Measurements from ENCODE around the gene EIF2D.

Gene EIF2D

DNA sequence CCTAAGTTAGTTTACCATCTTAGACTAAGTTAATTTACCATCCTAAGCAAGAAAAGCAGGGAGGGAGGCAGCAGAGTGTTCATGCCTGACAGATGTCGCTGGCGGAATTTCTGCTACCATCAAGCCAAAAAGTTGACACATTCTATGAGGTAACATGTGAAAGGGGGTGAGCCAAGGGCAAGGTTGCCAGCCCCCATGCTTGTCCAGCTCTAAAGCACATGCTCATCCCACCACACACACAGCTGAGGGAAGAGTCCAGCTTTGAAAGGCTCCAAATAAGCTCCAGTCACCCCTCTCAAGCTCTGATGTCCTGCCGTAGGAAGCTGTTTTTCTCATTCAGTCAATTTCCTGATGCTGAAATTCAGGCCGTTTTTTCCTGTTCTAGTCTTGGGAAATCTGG, 46.3 kb downstream of the EIF2D start:
- no peak overlapping the region for H3K4me2 ChIP-seq (ENCODE audit: insufficient read depth, low read length)
- H4K20me1 ChIP-seq (ENCODE audit: insufficient read depth, low read length), result peaks cover 65% of the 10 kb centered on the region
- peaks cover 61% of the 10 kb centered on the region for H3K4me1 ChIP-seq (ENCODE audit: insufficient read depth, low read length)

DNA sequence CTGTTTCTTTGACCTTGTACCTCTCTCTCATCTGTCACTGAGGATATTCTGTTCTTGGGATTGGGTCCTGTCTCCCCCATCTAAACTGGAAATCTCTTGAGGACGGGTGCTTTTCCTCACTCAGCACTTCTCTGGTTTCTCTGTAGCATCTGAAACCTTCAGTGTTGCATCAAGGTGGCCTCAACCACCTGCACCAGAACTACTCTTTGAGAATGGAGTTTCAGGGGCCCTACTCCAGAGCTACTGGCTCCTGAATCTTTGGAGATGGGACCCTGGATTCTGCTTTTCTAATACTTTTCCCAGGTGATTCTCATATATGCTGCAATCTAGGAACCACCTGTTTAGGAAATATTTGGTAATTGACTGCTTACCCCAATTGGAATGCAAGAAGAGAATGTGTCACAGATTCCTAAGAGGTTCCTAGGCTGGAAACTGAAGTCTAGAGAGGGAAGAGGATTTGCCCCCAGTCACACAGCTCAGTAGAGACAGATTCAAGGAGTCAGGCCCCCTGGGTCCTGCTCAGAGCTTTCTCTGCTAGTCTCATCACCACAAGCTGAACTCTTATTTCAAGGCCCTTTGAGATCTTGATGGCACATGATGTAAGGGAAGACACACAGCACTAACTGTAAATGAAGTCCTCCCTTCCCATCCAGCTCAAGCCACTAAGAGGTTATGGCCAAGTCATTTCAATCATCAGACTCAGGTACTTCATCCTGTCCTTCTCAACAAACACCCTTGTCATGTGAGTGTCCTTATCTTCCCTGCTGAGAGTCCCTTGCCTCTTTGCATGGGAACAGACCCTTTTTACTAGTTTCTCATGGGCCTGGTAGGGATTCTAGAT, 48.7 kb downstream of the EIF2D start:
- Histone ChIP-seq H3K9ac (ENCODE audit: low read depth, low read length) (peak overlapping the region; percentile 55), H3K27ac (ENCODE audit: low read length) (peak overlapping the region; percentile 91), H4K20me1 (ENCODE audit: insufficient read depth, low read length) (peaks cover 51% of the 10 kb centered on the region), H3K9me3 (ENCODE audit: insufficient read depth, low read length, severe bottlenecking) (no peaks in the 10 kb centered on the region), H3K4me1 (ENCODE audit: insufficient read depth, low read length) (peaks cover 85% of the 10 kb centered on the region), H3K27me3 (ENCODE audit: insufficient read depth, low read length, poor library complexity) (no peaks in the 10 kb centered on the region), H3K4me3 (ENCODE audit: low read depth in 1 of 2, low read length in 2 of 2) (peak overlapping the region in 1 of 2 experiments; percentile 46; a peak in 2 of 4 replicates), H3K36me3 (ENCODE audit: insufficient read depth, low read length) (peaks cover 84% of the 10 kb centered on the region), H3K79me2 (ENCODE audit: insufficient read depth, low read length) (peaks cover 92% of the 10 kb centered on the region), H3K4me2 (ENCODE audit: insufficient read depth, low read length) (peak overlapping the region; percentile 63), H2AFZ (ENCODE audit: low read depth, low read length) (no peak overlapping the region)
- DNase-seq, result no peak
- no peak for ATAC-seq (ENCODE audit: insufficient read depth, low read depth)
- TF ChIP-seq EZH2 (IDR thresholded peaks at IDR 0.05; ENCODE audit: borderline replicate concordance, low read depth, low read length, severe bottlenecking), result no peak
- TF ChIP-seq, protein P1, sequence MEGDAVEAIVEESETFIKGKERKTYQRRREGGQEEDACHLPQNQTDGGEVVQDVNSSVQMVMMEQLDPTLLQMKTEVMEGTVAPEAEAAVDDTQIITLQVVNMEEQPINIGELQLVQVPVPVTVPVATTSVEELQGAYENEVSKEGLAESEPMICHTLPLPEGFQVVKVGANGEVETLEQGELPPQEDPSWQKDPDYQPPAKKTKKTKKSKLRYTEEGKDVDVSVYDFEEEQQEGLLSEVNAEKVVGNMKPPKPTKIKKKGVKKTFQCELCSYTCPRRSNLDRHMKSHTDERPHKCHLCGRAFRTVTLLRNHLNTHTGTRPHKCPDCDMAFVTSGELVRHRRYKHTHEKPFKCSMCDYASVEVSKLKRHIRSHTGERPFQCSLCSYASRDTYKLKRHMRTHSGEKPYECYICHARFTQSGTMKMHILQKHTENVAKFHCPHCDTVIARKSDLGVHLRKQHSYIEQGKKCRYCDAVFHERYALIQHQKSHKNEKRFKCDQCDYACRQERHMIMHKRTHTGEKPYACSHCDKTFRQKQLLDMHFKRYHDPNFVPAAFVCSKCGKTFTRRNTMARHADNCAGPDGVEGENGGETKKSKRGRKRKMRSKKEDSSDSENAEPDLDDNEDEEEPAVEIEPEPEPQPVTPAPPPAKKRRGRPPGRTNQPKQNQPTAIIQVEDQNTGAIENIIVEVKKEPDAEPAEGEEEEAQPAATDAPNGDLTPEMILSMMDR (IDR thresholded peaks at IDR 0.05; ENCODE audit: borderline replicate concordance, extremely low read depth, low read length, poor library complexity, severe bottlenecking), result no peak

More for the DNA sequence above, 46.3 kb downstream of the EIF2D start:
- Histone ChIP-seq H3K4me3 (ENCODE audit: low read depth in 1 of 2, low read length in 2 of 2) (no peak overlapping the region), H3K27me3 (ENCODE audit: insufficient read depth, low read length, poor library complexity) (no peaks in the 10 kb centered on the region), H3K27ac (ENCODE audit: low read length) (peak overlapping the region; percentile 91), H3K9ac (ENCODE audit: low read depth, low read length) (no peak overlapping the region), H2AFZ (ENCODE audit: low read depth, low read length) (no peak overlapping the region), H3K9me3 (ENCODE audit: insufficient read depth, low read length, severe bottlenecking) (no peaks in the 10 kb centered on the region), H3K36me3 (ENCODE audit: insufficient read depth, low read length) (peaks cover 84% of the 10 kb centered on the region), H3K79me2 (ENCODE audit: insufficient read depth, low read length) (peaks cover 91% of the 10 kb centered on the region)
- ATAC-seq (ENCODE audit: insufficient read depth, low read depth), result no peak
- TF ChIP-seq, protein P1 (IDR thresholded peaks at IDR 0.05; ENCODE audit: borderline replicate concordance, extremely low read depth, low read length, poor library complexity, severe bottlenecking), result no peak
- no peak for TF ChIP-seq EZH2 (IDR thresholded peaks at IDR 0.05; ENCODE audit: borderline replicate concordance, low read depth, low read length, severe bottlenecking)
- no peak for DNase-seq

DNA sequence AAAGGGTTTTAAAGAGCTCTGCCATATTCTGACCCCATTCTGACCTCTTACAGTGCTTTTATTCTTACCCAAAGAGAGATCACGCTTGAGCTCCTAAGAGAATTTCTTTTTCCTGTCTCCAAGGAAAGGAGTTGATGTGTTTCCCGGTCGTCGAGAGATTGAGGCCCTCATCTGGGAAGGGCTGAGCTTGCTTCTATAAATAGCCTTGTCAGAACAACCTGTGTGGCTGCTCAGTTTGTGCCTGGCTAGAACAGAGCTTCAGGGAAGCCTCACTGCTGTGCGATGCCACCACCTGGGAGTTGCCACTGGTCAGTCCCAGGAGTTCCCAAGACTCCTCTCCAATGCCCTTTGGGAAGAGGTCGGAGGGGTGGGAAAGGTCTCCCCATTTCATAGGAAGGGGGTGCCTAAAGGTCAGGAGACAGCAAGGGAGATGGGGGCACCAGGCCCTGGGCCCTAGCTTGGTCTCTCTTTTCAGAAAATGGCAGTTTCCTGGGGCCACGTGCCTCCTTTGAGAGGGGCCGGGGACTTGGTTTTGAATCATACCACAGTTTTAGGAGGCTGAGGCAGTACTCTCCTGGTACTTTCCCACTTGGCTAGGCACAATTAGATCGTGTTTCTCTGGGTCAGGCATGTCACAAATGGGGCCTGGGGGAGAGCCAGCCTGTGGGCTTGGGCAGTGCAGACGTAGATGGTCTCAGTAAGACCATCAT, 52.1 kb downstream of the EIF2D start:
- DNase-seq (no peak), ATAC-seq (ENCODE audit: insufficient read depth, low read depth) (no peak)
- Histone ChIP-seq H2AFZ (ENCODE audit: low read depth, low read length) (no peak overlapping the region), H3K27me3 (ENCODE audit: insufficient read depth, low read length, poor library complexity) (no peaks in the 10 kb centered on the region), H3K9me3 (ENCODE audit: insufficient read depth, low read length, severe bottlenecking) (no peaks in the 10 kb centered on the region), H3K9ac (ENCODE audit: low read depth, low read length) (peak overlapping the region; percentile 97), H3K4me3 (ENCODE audit: low read depth in 1 of 2, low read length in 2 of 2) (peak overlapping the region; percentile 87 to 90), H3K4me2 (ENCODE audit: insufficient read depth, low read length) (peak overlapping the region; percentile 85), H4K20me1 (ENCODE audit: insufficient read depth, low read length) (peaks cover 18% of the 10 kb centered on the region), H3K36me3 (ENCODE audit: insufficient read depth, low read length) (peaks cover 50% of the 10 kb centered on the region), H3K79me2 (ENCODE audit: insufficient read depth, low read length) (peaks cover 73% of the 10 kb centered on the region), H3K27ac (ENCODE audit: low read length) (peak overlapping the region; percentile 97), H3K4me1 (ENCODE audit: insufficient read depth, low read length) (peaks cover 92% of the 10 kb centered on the region)
- TF ChIP-seq, protein P1 (IDR thresholded peaks at IDR 0.05; ENCODE audit: borderline replicate concordance, extremely low read depth, low read length, poor library complexity, severe bottlenecking), result no peak
- TF ChIP-seq EZH2 (IDR thresholded peaks at IDR 0.05; ENCODE audit: borderline replicate concordance, low read depth, low read length, severe bottlenecking), result no peak

Measured in DND-41 (cell line).